ENCODE measurements around the gene LUC7L. TPM values are rescaled to one million over a fixed set of nuclear protein-coding genes. Genes with fewer than 3 reads are reported as not detected.

The LUC7L gene
- total and polyA plus RNA-seq, 8 donors = 77.5 to 221 (median 110) TPM

- H3K27me3 ChIP-seq = no peaks in the 10 kb centered on the region
- peaks cover 48 to 70% (median 68%) of the 10 kb centered on the region in 4 donors for H3K36me3 ChIP-seq
- no peak for DNase-seq
- no peaks in the 10 kb centered on the region for H3K9me3 ChIP-seq
- peaks cover 0 to 19% (median 15%) of the 10 kb centered on the region in 4 donors for H3K4me1 ChIP-seq
- H3K27ac ChIP-seq = no peak overlapping the region
- H3K4me3 ChIP-seq = no peak overlapping the region
- intact Hi-C loops (cut with DNase I; ENCODE audit: low total_unique reads) = no loop called here
- WGBS, 5 donors = 90 to 93% (median 91%) methylated on average over 6 to 17 of the region's 17 CpGs
- TF ChIP-seq POLR2A (IDR thresholded peaks at IDR 0.05) (no peak), EP300 (IDR thresholded peaks at IDR 0.05) (no peak), POLR2AphosphoS5 (IDR thresholded peaks at IDR 0.05) (no peak), CTCF (IDR thresholded peaks at IDR 0.05) (no peak)
Measured at GRCh38 chr16:263944-264343, 34.7 kb upstream of the LUC7L start.

GRCh38 chr16:263182-263774, 34.0 kb upstream of the LUC7L start:
- WGBS, 5 donors = 93 to 96% (median 93%) methylated on average over 29 to 35 of the region's 35 CpGs
- Histone ChIP-seq H3K27me3 (no peaks in the 10 kb centered on the region), H3K36me3 (peaks cover 48 to 76% (median 73%) of the 10 kb centered on the region in 4 donors), H3K9me3 (no peaks in the 10 kb centered on the region), H3K4me3 (no peak overlapping the region), H3K27ac (no peak overlapping the region), H3K4me1 (peaks cover 0 to 14% (median 12%) of the 10 kb centered on the region in 4 donors)
- intact Hi-C loops (cut with DNase I; ENCODE audit: low total_unique reads) = no loop called here
- DNase-seq = no peak
- no peak for TF ChIP-seq CTCF (IDR thresholded peaks at IDR 0.05)
- TF ChIP-seq EP300 (IDR thresholded peaks at IDR 0.05) = no peak
- TF ChIP-seq POLR2A (IDR thresholded peaks at IDR 0.05) = no peak
- no peak for TF ChIP-seq POLR2AphosphoS5 (IDR thresholded peaks at IDR 0.05)

- H3K4me1 ChIP-seq = peaks cover 0 to 12% (median 9%) of the 10 kb centered on the region in 4 donors
- H3K9me3 ChIP-seq = no peaks in the 10 kb centered on the region
- WGBS, 5 donors = 92 to 94% (median 93%) methylated on average over 27 to 29 of the region's 29 CpGs
- DNase-seq = no peak
- H3K27ac ChIP-seq = no peak overlapping the region
- intact Hi-C loops (cut with DNase I; ENCODE audit: low total_unique reads) = no loop called here
- peaks cover 48 to 78% (median 75%) of the 10 kb centered on the region in 4 donors for H3K36me3 ChIP-seq
- no peaks in the 10 kb centered on the region for H3K27me3 ChIP-seq
- TF ChIP-seq POLR2AphosphoS5 (IDR thresholded peaks at IDR 0.05) = no peak
- TF ChIP-seq POLR2A (IDR thresholded peaks at IDR 0.05) = no peak
- TF ChIP-seq CTCF (IDR thresholded peaks at IDR 0.05) = no peak
- no peak for TF ChIP-seq EP300 (IDR thresholded peaks at IDR 0.05)
- no peak overlapping the region for H3K4me3 ChIP-seq
Measured at GRCh38 chr16:262121-262745, 33.0 kb upstream of the LUC7L start.

GRCh38 chr16:261031-261691, 31.9 kb upstream of the LUC7L start:
- peaks cover 48 to 86% (median 84%) of the 10 kb centered on the region in 4 donors for H3K36me3 ChIP-seq
- DNase-seq = no peak
- intact Hi-C loops (cut with DNase I; ENCODE audit: low total_unique reads) = no loop called here
- H3K27me3 ChIP-seq = no peaks in the 10 kb centered on the region
- no peak for TF ChIP-seq CTCF (IDR thresholded peaks at IDR 0.05)
- no peak for TF ChIP-seq POLR2A (IDR thresholded peaks at IDR 0.05)
- TF ChIP-seq EP300 (IDR thresholded peaks at IDR 0.05) = no peak
- H3K9me3 ChIP-seq = no peaks in the 10 kb centered on the region
- peaks cover 0 to 11% (median 8%) of the 10 kb centered on the region in 4 donors for H3K4me1 ChIP-seq
- H3K27ac ChIP-seq = no peak overlapping the region
- H3K4me3 ChIP-seq = no peak overlapping the region
- 78 to 93% (median 87%) methylated on average over 13 to 28 of the region's 28 CpGs for WGBS, 5 donors
